HG03159 (cell line): Measurements from ENCODE around the gene PGAP3.

Experiments
- ATAC-seq: cut with Tn5 transposase; IDR thresholded peaks from one replicate; pipeline ENCODE4 v1.9.1; 2021; ENCODE audit warnings: mild to moderate bottlenecking, moderate library complexity; ENCODE audit not compliant: unreplicated experiment

PGAP3 gene

GRCh38 chr17:39625198-39625785 lies 62.6 kb downstream of the PGAP3 start:
- no peak for ATAC-seq

GRCh38 chr17:39624313-39624712 lies 63.5 kb downstream of the PGAP3 start:
- ATAC-seq = no peak

- no peak for ATAC-seq
These were observed 64.4 kb downstream of the PGAP3 start for GRCh38 chr17:39623356-39623950.

GRCh38 chr17:39622380-39623006 lies 65.4 kb downstream of the PGAP3 start:
- no peak for ATAC-seq

- no peak for ATAC-seq
These were observed 66.1 kb downstream of the PGAP3 start for GRCh38 chr17:39621523-39622379.
